GM19467 (cell line): Measurements from ENCODE around the gene RXYLT1.
"Not testable (repeated sequence)": the region's sequence is repeated elsewhere in the genome, so short reads cannot be mapped to it uniquely, and the experiment has no call there.

ENCODE experiments used
- ATAC-seq: cut with Tn5 transposase; IDR thresholded peaks from one replicate; pipeline ENCODE4 v1.9.1; 2021; ENCODE audit warnings: mild to moderate bottlenecking, moderate library complexity; ENCODE audit not compliant: unreplicated experiment

RXYLT1 gene, protein sequence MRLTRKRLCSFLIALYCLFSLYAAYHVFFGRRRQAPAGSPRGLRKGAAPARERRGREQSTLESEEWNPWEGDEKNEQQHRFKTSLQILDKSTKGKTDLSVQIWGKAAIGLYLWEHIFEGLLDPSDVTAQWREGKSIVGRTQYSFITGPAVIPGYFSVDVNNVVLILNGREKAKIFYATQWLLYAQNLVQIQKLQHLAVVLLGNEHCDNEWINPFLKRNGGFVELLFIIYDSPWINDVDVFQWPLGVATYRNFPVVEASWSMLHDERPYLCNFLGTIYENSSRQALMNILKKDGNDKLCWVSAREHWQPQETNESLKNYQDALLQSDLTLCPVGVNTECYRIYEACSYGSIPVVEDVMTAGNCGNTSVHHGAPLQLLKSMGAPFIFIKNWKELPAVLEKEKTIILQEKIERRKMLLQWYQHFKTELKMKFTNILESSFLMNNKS

DNA sequence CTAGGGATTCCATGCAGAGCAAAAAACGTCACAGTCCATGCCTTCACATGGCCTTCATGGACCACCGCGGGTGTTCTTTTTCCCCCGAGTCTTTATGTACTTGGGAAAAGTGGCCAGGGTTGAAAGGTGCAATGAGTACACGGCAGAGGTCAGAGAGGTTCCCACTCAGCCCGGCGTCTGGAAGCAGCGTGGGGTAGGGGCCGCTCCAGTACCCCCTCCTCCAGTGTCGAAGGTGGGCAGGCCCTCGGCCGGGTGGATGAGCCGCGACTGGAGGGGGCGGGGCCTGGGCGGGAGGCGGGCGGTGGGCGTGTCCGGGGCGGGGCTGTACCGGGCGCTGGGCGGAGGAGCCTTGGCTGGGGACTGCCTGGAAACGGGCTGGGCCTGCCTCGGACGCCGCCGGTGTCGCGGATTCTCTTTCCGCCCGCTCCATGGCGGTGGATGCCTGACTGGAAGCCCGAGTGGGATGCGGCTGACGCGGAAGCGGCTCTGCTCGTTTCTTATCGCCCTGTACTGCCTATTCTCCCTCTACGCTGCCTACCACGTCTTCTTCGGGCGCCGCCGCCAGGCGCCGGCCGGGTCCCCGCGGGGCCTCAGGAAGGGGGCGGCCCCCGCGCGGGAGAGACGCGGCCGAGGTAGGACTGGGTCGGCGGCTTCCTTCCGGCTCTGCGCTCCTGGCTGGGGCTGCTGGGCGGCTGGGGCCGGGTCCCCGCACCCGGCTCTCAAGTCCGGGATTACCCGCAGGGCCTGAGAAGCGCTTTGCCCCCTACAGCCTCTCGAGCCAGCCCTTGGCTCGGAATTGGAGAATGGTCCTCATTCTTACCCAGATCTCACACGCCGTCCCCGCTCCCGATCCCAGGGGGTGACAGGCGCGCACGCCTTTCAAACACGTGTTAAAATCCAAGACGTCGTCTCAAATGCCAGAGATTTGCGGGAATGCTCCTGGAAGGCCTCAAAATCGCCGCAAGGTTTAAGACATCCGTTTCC lies at the start of gene RXYLT1:
Gene RXYLT1, plus strand, starts transcription at position 412 of the 984 bp plus-strand sequence. Its CDS starts 52 bp downstream, at position 464.
- ATAC-seq = peak; percentile 97

DNA sequence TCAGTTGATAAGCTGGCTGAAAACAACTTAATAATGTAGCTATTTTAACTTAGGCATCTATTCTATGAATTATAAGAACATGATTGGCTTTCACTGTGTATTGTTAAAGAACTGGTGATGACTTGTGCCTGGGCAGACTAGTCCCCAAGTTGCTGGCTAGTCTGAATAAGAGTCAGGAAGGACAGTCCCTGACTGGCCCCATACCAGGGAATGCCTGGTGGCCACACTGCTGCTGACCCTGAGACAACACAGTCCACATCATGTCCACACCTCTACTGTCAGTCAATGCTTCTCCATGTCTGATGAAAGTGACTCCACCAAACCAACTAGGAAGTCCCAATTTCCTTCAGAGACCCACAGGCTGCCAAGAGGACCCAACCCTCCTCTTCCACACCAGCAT lies 46.9 kb upstream of the RXYLT1 start:
- not testable (repeated sequence) for ATAC-seq

DNA sequence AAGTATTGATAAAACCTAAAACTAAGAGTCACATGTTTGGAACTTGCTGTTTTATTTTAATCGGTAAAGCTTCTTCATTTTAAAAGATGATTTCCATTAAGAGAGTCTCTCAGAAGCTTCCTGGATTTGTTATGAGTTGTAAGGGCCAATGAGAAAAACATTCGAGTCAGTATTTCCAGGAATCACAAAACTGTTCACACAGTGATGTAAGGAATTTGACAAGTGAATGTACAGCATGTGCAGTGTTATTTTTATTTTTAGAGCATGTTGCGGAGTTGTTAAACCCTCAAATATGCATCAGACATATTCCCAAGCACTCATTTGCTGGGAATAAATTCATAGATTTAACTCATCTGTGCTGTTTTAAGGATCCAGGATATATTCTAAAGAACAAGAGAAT lies 46.1 kb upstream of the RXYLT1 start:
- ATAC-seq = not testable (repeated sequence)

DNA sequence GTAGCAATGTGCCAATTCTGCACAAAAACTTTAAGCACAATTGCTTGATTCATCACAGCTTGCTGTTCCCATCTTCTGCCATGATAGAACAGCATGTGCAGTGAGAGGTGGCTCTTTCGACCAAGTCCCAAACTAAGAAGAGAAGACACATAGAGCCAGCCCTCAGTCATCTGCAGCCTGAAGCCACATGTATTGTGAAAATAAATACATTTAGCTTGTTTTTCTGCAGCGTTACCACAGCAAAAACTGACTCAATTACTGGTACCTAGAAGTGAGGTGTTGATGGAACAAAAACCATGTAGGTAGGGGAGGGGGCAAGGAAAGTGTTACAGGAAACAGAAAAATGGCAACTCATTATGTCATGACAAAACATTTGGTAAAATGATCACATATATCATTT lies 39.2 kb upstream of the RXYLT1 start:
- not testable (repeated sequence) for ATAC-seq

DNA sequence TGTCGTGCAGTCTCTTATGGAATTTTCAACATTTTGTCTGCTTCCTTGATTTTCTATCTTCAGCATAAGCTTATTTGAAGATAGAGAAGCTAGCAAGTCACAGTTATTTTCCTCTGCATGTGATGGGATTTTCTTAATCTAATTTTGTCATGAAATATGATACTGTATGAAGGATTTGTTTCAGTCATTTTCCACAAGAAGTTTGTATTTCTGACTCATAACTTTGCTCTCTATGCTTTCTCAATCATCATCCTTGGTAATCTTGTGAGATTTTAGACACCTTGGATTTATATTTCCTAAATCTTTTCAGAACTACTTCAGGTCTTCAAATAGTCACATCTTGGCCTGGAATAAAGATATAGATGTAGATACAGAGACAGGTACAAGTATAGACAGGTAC lies 38.3 kb upstream of the RXYLT1 start:
- ATAC-seq = not testable (repeated sequence)

DNA sequence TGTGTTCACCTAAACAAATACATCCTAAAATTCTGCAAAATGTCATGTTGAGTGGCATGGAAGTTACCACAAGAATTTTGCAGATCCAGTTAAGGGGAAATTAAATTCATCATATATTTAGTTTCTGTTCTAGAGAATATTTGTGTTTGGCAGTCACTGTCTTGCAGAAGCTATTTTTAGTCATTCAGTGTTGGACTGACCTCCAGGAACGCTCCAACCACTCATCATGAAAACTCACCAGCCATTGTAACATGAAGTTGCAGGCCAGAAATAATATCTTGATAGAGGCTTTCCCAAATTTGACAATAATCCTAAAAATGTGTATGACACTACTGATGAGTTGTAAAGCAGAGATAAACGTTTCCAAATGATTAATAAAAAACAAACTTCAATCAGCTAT lies 35.6 kb upstream of the RXYLT1 start:
- not testable (repeated sequence) for ATAC-seq

DNA sequence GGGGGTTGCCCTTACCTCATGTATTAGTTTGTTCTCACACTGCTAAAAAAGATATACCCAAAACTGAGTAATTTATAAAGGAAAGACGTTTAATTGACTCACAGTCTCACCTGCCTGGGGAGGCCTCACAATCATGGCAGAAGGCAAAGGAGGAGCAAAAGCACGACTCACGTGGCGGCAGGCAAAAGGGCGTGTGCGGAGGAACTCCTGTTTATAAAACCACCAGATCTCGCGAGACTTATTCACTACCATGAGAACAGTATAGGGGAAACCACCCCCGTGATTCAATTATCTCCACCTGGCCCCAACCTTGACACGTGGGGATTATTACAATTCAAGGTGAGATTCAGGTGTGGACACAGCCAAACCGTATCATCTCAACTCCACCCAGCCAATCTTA lies 33.2 kb upstream of the RXYLT1 start:
- not testable (repeated sequence) for ATAC-seq

DNA sequence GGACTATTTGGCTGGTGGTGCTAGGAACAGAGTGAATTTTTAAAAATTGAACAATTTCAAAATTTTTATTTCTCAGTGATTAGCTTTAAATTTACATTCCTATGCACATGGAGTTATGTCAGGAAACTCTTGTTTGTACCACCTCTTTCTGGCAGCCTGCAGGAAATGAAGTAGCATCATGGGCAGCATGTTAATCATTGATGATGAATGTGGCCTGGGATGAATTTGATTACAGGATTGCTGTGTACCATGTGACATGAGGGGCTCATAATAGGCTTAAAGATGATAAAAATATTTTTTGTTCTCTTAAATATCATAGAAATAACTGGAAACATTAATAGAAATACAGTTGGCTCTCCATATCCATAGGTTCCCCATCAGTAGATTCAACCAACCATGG lies 32.6 kb upstream of the RXYLT1 start:
- ATAC-seq = not testable (repeated sequence)

DNA sequence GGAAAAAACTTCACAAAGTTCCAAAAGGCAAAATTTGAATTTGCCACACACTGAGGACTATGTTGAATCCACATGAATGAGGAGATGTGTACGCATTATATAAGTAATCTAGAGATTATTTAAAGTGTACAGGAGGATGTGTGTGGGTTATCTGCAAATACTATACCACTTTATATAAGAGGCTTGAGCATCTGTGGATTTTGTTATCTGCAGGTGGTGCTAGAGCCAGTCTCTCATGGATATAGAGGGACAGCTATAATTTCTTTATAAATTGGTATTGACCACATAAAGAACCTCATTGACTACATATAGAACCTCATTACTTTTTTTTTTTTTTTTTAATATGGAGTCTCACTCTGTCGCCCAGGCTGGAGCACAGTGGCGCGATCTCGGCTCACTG lies 32.2 kb upstream of the RXYLT1 start:
- no peak for ATAC-seq

DNA sequence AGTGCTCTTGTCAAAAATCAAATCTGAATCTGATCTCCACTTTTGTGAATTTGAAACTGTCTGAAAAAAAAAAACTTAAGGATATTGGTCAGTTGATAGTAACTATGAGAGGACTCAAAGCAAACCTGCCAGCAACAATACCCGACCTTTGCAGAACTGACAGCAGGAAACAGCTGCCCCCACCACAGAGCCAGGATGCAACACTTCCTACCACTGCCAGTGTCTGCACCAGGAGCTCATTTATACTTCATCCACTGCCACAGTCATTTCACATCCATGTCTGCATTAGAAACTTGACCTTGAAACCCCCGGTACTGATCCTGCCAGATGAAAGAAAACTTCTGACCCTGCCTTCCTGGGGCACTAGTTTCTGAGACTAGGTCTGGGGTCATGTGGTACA lies 27.4 kb upstream of the RXYLT1 start:
- peak; percentile 66 for ATAC-seq

DNA sequence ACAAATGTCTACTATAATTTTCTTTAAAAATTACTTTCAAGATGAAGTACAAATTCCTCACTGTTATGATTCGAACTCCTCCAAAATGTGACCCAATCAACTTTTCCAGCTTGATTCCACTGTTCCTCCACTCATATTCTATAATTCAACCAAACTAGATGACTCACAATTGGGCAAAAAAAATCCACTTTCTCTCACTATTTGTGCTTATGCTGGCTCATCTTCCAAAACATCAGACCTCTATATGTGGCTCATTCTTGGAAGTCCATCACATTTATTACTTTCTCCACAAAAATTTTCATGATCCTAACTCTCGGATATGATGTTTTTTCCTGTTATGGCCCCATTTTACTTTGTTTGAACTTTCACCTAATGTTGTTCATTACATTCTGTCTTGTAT lies 26.9 kb upstream of the RXYLT1 start:
- ATAC-seq = no peak

DNA sequence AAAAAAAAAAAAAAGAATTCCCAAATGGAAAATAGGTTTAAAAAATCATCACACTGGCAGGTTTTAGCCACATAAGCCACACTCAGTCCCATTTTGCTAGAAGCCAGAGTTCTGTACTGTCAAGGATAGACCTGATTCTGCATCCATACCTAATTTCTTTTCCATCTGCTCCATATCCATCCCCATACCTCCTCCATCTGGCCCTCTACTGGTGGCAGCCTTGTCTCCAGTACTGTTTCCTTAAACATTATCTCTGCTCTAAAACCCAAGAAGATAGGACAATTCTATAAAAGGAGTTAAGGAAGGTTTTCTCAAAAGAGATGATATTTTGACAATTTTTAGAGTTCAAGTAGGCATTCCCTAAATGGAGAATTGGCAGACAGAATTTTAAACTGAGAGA lies 26.0 kb upstream of the RXYLT1 start:
- ATAC-seq = no peak

DNA sequence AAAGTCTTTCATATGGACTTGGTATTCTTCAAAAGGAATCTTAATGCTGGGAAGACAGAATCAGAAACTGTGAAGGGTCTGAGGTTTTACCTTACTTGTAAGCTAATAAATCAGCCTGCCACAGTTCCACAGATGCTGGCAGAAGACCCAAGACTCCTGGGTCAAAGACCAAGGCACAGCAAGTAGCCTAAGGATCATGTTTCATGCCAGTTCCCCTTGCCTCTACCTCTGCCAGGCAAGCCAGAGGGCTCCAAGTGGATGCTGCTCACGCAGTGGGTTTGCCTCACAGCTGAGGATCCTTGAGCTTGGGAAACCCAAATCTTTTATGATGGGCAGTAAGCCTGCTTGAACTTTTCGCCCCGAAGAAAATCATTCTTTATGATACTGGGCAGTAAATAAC lies 15.2 kb upstream of the RXYLT1 start:
- ATAC-seq = no peak

DNA sequence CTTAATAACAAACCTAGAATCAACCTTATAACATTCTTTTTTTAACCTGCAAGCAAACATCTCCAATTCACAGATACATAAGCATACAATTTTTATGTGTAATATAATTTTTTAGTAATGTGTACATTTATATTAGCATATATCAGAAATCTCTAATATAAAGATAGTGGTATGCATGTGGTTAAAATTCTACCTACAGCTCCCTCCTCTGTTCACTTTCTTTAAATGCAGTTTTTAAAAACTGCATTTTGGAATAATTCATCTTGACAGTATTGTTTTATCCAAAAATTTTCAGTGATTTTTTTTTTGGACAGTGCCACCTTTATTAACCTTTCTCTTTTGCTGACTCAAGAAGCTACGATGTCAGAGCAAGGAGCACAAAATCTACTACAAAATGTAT lies 13.2 kb upstream of the RXYLT1 start:
- no peak for ATAC-seq

DNA sequence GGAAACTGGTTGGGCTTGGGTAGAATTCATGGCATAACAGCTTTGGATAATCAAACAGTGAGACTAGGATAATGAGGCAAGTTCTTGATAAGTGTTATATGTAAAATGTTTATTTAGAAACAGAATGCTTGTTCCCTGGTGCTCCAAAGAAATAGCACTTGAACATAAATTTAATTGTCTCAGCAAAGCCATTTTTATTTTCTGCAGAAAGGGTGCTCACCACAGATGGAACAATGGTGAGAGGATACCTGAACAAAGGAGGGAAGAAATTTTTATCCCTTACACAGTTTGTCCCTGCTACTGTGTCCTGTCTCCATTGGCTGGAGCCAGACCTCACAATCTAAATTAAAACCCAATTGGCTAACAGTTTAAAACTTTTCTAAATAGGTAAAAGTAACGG lies 9.3 kb upstream of the RXYLT1 start:
- ATAC-seq = no peak

DNA sequence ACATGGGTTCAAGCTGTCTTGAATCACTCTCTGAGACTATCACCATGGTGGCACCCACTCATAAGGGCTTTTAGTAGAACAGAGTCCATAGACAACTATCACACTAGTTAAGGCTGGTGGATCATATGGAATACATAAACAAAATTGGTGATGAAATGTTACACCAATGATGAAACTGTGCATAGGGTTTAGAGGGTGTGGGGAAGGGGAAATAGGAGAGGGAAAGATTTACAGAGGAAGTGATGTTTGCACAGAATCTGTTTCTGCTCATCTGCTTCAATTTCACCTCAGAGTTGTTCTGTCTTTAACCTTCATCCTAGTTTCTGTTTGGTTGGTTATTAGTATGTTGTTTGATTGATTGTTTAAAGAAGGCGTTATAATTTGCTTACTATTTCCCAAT lies 2.4 kb upstream of the RXYLT1 start:
- no peak for ATAC-seq

DNA sequence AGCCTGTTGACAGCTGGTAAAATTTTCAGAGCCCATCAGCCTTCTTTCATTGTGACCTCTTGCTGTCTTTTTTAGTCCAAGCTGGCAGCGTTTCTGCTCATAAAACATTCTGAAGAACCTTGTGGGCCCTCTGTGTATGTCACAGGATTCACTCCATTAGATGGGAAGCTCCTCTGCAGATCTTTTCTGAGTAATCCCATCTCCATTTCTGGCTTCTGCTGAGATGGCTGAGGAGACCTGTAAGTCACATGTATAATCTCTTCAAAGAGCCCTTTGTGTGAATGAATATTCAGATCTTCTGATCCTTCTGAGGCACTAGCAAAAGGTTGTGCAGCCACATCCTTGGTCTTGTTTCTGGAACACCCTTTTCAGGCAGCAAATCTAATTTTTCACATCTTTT lies 2.8 kb downstream of the RXYLT1 start:
- no peak for ATAC-seq

DNA sequence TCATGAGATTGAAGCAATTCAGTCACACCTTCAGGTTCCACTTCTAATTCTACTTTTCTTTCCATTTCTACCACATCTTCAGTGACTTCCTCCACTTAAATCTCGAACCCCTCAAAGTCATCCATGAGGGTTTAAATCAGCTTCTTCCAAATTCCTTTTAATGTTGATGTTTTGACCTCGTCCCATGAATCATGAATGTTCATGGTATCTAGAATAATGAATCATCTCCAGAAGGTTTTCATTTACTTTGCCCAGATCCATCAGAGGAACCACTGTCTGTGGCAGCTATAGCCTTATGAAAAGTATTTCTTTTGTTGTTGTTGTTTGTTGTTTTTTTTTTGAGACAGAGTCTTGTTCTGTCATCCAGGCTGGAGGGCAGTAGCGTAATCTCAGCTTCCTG lies 7.6 kb downstream of the RXYLT1 start:
- no peak for ATAC-seq

DNA sequence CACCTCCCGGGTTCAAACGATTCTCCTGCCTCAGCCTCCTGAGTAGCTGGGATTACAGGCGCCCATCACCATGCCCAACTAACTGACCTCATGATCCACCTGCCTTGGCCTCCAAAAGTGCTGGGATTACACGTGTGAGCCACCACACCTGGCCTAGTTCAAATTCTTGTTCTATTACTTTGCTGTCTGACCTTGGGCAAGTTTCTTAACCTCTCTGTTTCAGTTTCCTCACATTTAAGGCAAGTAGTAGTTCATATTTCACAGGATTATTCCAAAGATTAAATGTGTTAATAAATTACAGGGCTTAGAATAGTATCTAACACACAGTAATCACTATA lies 10.9 kb downstream of the RXYLT1 start:
- ATAC-seq = no peak

DNA sequence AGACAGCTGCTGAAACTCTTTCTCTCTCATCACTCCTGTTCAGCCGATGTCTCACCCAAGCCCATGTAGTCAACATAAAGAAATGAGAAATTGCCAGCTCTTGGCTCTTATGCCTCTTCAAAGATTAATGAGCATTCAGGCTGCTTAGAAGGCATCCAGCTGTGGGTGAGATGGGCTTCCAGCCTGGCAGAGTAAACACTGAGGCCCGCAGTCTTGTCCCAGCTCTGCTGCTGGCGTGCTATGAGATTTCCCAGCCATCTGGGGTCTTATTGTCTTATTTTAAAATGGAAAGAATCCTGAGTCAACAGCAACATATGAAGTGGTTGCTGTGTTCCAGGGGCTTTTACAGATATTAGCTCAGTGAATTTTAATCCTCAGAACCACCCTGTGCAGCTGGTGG lies 12.6 kb downstream of the RXYLT1 start:
- ATAC-seq = no peak

DNA sequence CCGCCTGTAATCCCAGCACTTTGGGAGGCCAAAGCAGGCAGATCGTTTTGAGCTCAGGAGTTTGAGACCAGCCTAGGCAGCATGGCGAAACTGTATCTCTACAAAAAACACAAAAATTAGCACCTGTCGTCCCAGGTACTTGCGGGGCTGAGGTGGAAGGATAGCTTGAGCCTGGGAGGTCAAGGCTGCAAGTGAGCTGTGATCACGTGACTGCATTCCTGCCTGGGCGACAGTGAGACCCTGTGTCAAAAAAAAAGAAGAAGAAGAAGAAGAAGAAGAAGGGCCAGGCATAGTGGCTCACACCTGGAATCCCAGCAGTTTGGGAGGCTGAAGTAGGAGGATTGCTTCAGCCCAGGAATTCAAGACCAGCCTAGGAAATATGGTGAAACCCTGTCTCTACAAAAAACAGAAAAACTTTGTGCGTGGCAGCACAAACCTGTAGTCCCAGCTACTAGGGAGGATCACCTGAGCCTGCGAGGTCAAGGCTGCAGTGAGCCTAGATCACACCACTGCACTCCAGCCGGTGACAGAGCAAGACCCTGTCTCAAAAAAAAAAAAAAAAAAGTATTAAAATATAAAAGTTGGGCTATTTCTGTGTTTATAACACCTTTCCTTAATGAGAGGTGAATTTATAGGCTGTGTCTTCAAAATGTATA lies 15.5 kb downstream of the RXYLT1 start:
- no peak for ATAC-seq
